ENCODE measurements around the gene SFT2D1.

GRCh38 chr6:166354143-166354542 lies 11.8 kb upstream of the SFT2D1 start:
- TF ChIP-seq CTCF (IDR thresholded peaks at IDR 0.05), result no peak
- TF ChIP-seq POLR2A (IDR thresholded peaks at IDR 0.05), result no peak

Measured in Peyer's patch (tissue), 4 donors.